Heart left ventricle (tissue), 13 donors: ENCODE data around the gene MAML3.

Experiments
- POLR2A ChIP-seq, 2 donors: fragments of 450-650 bp; IDR thresholded peaks; one replicate each; pipeline ENCODE4 v1.6.1; 2017; ENCODE audit warnings: antibody characterized with exemption in 2 of 2, mild to moderate bottlenecking in 2 of 2, moderate library complexity in 2 of 2
- TF ChIP-seq, protein P1 (sequence below), 12 donors: fragments of 200-600 bp; sonication (generic) in 4 of 12; IDR thresholded peaks; one replicate each; pipeline versions ENCODE4 v1.5.0 to v1.8.0; 2018 to 2022; ENCODE audit warnings: antibody characterized with exemption in 12 of 12, mild to moderate bottlenecking in 5 of 12
- donor health status: ischemic (EF 13 %, LVEDD 7.1; RV severe dilation, severe dysfunction).
- donor health status: DM: no; HTN: yes; CAD: no.
- donor health status: DM: no; HTN: no; CAD: no.
- donor health status: ischemic (EF 25% LVEDD 6.9; RV normal size, moderate dysfunction).
- donor health status: ischemic (EF 25% LVEDD 5.7; RV mildly dilated, moderate dysfunction).
- donor health status: ischemic (EF 35%, LVEDD 5.7; RV mildly dilated, moderate dysfunction).
- donor health status: nonischemic (EF 11% LVEDD 7.7; RV severe dilation, severe dysfunction).
- donor health status: DM: yes; HTN: yes; CAD: no.
- donor health status: PGD.
- donor health status: ischemic (EF 29% LVEDD 5.4; RV normal size, mild dysfunction).
- donor health status: nonischemic (EF 23%, LVEDD 6.1; RV moderate dilation, normal function).

DNA sequence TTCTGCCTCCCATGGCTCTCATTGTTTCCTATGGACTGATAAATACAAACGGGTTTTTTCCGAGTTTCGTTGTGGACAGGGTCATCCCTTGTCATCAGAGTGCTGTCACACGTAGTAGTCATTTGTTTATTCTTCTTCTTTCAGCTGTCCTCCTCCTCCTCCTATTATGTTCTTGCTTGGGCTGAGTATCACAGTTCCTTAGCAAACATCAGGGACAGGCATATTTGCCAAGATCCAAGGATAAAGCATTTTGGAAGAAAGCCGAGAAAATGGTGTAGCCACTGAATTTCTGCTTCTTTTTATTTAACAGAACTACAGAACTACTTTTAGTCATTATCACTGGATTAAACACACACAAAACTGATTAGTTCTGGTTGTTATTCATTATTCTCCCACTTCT, 167.9 kb downstream of the MAML3 start:
- TF ChIP-seq, protein P1, sequence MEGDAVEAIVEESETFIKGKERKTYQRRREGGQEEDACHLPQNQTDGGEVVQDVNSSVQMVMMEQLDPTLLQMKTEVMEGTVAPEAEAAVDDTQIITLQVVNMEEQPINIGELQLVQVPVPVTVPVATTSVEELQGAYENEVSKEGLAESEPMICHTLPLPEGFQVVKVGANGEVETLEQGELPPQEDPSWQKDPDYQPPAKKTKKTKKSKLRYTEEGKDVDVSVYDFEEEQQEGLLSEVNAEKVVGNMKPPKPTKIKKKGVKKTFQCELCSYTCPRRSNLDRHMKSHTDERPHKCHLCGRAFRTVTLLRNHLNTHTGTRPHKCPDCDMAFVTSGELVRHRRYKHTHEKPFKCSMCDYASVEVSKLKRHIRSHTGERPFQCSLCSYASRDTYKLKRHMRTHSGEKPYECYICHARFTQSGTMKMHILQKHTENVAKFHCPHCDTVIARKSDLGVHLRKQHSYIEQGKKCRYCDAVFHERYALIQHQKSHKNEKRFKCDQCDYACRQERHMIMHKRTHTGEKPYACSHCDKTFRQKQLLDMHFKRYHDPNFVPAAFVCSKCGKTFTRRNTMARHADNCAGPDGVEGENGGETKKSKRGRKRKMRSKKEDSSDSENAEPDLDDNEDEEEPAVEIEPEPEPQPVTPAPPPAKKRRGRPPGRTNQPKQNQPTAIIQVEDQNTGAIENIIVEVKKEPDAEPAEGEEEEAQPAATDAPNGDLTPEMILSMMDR (IDR thresholded peaks at IDR 0.05): no peak
- TF ChIP-seq POLR2A (IDR thresholded peaks at IDR 0.05): no peak
